HG03565 (cell line): ENCODE data around the gene SOD1.

ENCODE experiments used
- ATAC-seq: cut with Tn5 transposase; IDR thresholded peaks from one replicate; pipeline ENCODE4 v1.9.1; 2021; ENCODE audit warnings: mild to moderate bottlenecking, moderate library complexity; ENCODE audit not compliant: unreplicated experiment

SOD1 gene

DNA sequence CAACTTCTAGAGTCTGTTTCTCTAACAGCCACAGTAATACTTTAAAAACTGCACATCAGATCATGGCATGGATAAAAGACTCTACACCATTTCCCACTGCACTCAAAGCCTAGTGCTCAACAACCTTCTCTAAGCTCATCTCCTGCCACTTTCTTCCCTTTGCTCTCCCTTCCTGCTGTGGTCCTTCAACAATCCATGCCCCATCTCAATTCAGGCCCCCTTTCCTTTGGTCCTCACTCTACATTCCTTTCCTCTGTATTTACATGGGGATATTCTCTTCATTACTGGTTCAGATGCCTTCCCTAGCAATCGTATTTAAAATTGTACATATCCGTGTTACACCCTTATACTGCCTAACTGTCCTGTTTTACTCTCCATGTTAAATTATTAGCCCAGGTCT is 19.0 kb downstream of the SOD1 start:
- ATAC-seq = no peak

DNA sequence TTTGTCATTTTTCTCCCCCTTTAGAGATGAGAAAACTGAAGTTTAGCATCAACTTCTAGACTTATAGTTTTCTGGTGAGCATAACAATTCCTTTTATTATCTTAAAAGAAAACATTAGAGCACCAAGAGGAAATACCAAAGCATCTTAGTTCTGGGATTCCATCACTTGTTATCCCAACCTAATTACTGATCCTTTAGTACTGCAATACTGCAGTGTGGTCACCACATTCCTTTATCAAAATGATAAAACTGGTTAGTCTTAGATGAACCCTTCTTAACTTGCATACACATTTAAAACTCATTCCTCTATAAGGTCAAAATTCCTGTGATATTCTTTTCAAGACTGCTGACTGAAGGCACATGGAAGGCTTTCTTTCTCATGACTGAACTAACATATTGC is 23.1 kb downstream of the SOD1 start:
- no peak for ATAC-seq

- ATAC-seq = no peak
Measured at GRCh38 chr21:31683029-31683428, 23.5 kb downstream of the SOD1 start.

DNA sequence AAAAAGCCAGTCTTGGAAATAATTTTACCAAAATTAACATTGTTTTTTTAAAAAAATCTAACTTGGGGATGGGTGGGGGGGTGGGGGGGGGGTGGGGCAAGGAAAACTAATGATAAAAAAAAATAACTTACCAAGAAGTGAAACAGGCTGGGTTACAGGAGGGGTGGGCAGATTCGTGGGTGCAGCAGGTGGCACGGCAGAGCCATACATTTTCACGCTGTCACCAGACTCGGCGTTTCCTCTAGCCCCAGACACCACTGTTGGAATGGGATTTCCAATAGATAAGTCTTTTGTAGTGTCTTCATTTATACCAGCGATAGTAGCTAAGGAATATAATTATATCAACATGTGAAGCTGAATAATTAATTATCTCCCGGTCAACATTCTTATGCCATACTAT is 25.4 kb downstream of the SOD1 start:
- ATAC-seq = no peak

DNA sequence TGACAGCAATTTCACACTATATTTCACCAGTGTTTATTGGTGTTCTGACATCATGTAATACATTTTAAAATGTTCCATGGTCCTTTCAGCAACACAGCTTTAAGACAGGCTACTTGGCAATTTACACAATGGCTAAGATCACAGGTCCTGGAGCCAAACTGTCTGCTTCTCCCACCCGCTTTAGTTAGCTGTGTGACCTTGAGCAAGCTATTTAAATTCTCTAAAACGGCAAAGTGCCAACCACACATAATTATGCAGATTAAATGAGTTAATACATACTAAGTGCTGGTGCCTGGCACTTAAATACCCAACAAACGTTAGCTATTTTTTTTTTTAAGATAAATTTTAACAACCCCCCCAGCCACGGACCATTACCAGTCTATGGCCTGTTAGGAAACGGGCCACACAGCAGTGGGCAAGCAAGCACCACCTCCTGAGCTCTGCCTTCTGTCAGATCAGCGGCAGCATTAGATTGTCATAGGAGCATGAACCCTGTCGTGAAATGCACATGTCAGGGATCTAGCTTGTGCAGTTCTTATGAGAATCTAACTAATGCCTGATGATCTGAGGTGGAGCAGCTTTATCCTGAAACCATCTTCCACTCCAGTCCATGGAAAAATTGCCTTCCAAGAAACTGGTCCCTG is 26.9 kb downstream of the SOD1 start:
- no peak for ATAC-seq

DNA sequence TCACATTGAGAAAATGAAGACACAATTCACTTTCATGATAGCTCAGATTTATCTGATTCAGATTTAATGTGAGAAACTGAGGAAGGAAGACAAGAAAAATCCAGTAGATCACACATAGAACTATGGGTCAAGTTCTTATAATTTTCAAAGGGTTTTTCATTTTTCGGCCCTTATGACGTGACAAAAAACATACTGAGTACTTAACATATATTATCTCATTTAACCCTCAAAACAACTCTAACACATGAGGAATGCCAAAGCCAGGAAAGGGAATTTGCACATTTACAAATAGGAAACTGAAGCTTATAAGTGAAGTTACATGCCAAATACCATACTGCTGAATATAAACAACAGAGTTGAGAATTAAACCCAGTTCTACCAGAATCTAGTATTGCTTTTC is 27.6 kb downstream of the SOD1 start:
- ATAC-seq = no peak

GRCh38 chr21:31688603-31689368 is 29.3 kb downstream of the SOD1 start:
- ATAC-seq = no peak

DNA sequence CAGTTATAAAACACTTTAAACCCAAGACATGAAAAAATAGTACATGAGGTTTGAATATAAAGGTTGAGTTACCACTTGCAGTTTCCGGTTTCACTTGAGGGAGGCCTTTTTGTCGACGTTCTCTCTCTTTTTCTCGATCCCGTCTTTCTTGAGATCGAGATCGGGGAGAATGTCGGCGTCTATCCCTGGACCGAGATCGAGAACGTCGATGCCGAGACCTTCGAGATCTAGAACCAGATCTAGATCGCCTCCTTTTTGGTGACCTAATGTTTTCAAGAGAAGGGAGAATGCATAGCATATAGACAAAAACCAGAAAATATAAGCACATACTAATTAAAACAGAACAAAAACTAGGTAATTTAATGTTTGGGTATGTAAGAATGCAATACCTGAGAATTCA is 33.7 kb downstream of the SOD1 start:
- ATAC-seq = no peak

DNA sequence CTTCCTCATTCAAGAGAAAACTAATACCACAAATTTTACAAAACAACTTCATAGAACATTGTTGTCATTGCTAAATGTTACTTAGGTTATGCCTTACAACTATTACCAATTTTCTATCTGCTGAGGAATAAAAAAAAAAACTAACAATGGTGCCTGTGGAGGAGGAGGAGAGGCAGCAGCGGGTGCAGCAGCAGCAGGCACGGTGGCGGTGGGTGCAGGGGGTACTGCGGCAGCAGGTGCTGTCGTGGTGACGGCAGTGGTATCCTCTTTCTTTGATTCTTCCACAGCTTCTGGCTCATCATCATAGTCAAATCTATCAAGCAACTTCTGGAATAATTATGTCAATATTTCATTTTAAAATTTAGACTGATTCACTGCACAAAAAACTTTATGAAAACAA is 36.9 kb downstream of the SOD1 start:
- ATAC-seq = no peak

- no peak for ATAC-seq
Measured at GRCh38 chr21:31698461-31698860, 39.0 kb downstream of the SOD1 start.

GRCh38 chr21:31700040-31700439 is 40.5 kb downstream of the SOD1 start:
- no peak for ATAC-seq

DNA sequence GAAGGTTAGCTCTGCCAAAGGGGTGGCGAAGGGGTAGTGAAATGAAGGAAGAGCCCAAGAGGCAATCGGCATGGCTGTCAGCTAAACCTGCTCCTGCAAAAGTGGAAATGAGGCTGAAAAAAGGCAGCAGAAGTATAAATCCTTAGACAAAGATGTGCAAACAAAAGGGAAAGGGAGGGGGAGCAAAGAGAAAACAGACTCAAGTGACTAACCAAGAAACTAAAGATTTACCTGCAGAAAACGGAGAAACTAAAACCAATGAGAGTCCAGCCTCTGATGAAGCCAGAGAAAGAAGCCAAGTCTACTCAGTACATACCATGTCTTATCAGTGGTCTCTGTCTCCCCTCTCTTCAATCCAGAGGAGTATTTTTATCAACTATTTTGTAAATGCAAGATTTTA is 47.1 kb downstream of the SOD1 start:
- no peak for ATAC-seq

DNA sequence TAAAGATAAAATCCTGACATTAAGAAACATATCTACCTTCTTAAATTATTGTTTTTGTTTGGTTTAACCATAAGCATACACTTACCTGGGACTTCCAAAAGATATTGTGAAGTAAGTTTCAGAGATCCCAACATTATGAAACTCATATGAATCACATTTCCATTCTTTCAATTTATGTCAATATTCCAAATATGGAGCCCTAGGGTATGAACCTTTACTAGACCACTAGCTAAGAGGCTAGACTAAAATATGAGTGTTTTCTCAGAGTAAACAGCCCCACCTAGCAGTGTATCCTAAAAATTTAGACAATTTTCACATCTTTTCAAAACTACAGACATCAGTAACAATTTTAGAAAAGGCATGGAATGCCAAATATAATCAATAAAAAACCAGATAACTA is 48.0 kb downstream of the SOD1 start:
- no peak for ATAC-seq

GRCh38 chr21:31708541-31708940 is 49.0 kb downstream of the SOD1 start:
- ATAC-seq = no peak

DNA sequence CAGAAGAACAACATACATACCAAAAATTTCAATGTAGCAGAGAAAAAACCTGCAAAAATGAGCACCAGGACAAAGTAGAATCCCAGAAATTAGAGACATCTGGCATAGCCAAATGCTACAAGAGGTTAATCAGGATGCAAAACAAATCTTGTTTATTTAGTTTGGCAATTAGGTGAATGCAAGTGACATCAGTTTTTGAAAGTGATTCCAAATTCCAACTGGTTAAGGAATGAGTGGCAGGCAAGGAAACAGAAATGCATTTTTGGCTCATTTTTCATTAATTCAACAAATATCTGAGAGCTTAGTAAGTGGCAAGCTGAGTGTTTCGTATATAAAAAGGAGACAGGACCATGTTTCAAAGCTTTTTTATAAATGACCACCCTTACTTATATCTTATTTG is 51.1 kb downstream of the SOD1 start:
- no peak for ATAC-seq

DNA sequence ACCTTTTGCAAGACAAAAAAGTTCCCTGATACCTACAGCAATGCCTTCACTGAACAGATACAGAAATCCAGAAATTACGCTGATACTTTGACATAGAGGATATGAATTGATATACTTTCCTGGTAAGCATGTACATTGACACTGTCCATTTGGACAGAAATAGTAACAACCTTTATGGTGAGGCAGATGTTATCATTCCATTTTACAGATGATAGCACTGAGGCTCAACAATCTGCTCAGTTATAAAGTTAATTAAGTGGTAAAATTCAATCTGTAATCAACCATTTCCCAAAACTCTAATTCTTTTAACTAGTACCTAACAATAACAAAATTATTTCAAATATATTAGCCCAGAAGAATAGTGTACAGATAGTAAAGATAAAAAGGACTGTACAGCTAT is 51.8 kb downstream of the SOD1 start:
- no peak for ATAC-seq

- ATAC-seq = no peak
Measured at GRCh38 chr21:31711745-31712285, 52.3 kb downstream of the SOD1 start.

DNA sequence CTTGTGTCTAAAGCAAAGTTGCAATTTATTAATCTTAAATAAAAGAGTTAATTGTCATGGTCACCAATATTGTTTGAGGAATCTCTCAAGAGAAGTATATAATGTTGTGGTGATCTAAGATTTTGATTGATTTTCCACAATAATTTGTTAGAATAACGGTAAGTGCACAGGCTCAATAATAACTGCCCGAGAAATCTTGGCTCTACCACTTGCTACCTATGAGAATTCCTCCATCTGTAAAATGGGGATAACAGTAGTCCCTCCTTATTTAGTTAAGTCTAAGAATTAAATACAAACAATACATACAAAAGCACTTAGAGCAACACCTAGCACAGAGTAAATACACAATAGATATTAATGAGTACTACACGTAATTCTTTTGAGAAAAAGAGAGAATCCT is 53.6 kb downstream of the SOD1 start:
- no peak for ATAC-seq

DNA sequence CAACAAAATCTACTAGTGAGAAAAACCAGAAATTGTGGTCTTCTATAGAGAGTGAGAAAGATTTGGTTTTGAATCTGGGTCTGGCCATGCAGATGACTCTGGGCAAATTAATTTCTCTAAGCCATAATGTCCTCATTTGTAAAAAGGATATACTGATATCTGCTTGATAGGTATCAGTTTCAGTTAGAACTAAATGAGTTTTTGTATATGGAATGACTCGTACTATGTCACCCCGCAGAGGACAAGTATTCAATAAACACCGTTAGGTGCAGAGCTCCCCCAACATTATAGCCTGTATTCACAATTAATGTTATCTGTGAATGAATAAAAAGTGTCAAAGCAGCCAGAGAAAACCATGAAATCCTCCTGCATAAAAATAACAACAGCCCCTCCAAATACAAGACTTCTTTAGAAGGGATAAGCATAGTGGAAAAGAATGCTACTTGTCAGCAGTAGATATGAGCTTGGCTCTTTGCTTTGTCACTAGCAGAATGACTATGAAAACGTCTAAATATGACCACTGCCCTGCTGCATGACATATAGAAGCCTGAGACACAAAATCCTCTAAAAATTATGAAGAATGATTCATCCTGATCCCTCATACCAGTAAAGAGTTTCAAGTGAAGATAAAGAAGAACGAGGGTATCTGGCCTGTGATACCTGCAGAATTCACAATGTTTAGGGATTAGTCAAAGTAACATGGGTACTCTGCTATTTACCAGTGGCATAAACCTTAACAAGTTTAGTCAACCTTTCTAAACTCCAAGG is 54.7 kb downstream of the SOD1 start:
- peak; percentile 48 for ATAC-seq

DNA sequence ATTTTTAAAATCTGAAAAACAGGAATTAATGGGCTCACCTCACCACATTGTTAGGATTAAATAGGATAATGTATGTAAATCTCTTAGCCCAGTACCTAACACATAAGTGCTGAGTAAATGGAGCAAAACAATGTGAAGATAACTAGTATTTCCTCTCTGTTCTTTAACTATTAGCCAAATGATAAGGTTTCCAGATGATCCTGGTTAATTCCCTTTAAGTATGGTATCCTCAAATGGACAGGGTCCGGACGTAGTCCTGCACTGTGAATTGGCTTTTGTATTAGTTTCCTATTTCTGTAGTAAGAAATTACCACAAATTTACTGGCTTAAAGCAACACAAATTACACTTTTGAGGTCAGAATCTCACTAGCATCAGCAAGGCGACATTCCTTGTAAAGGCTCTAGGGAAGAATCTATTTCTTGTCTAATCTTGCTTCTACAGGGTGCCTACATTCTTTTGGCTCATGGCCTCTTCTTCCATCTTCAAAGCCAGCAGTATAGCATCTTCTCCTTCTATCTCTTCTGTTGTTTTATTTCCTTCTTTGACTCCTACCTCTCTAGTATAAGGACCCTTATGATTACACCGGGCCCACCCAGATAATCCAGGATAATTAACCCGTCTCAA is 55.4 kb downstream of the SOD1 start:
- no peak for ATAC-seq

GRCh38 chr21:31716106-31716505 is 56.6 kb downstream of the SOD1 start:
- ATAC-seq = no peak
